GM21423 (cell line): Measurements from ENCODE around the gene PHACTR3.

Source experiments
- ATAC-seq: cut with Tn5 transposase; IDR thresholded peaks from one replicate; pipeline ENCODE4 v1.9.1; 2021; ENCODE audit warnings: mild to moderate bottlenecking, moderate library complexity; ENCODE audit not compliant: unreplicated experiment

PHACTR3 gene

GRCh38 chr20:59573837-59574236, 30.5 kb upstream of the PHACTR3 start:
- ATAC-seq = no peak

DNA sequence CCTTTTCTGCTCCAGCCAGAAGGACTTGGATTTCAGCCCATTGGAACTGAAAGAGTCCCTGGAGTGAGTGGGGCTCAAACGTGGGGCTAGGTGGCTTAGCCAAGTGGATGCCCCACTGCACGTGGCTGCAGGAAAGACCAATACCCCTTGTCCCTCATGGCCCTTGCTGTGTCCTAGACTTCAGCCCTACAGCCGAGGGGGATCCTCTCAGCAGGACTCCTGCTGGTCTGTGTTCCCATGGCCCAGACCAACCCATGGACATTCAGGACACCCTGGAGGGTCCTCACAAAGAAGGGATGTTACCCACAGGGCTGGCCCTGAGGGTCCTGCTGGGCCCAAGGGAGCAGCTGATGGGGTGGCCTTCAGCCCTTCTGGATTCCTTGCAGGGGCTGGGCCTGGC, 30.0 kb upstream of the PHACTR3 start:
- no peak for ATAC-seq

GRCh38 chr20:59575216-59575615, 29.1 kb upstream of the PHACTR3 start:
- no peak for ATAC-seq

- ATAC-seq = no peak
Measured at GRCh38 chr20:59575653-59576052, 28.7 kb upstream of the PHACTR3 start.

DNA sequence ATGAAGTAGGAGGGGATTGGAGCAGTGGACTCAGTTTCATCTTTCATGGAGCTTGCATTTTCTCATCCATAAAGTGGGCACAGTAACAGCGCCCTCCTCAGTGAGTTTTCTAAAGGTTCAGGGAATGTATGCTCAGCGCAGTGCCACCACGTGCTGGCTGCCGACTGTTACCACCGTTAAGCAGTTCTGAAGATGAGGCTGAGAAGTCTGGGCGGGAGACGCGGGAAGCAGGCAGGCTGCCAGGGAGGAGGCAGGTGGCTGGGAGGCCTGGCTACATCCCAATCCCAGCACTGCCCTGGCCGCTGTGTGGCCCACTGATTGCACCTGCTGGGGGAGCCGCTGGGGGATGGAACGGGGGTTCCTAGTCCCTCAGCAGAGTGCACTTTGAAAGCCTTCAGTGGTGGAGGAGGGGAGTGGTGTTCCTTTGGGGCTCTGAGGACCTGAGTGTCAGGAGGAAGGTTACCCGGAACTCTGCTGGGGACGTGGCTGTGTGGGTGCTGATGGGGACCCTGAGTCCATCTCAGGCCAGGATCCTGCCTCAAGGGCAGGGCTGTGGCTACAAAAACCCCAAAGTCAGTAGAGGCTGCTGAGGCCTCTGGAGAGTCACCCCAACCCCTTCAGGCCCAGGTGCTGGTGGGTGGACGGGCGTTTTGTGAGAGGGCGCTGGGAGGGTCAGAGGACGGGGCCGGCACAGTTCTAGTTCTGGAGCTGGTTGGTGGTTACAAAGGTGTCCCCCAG, 28.0 kb upstream of the PHACTR3 start:
- no peak for ATAC-seq

DNA sequence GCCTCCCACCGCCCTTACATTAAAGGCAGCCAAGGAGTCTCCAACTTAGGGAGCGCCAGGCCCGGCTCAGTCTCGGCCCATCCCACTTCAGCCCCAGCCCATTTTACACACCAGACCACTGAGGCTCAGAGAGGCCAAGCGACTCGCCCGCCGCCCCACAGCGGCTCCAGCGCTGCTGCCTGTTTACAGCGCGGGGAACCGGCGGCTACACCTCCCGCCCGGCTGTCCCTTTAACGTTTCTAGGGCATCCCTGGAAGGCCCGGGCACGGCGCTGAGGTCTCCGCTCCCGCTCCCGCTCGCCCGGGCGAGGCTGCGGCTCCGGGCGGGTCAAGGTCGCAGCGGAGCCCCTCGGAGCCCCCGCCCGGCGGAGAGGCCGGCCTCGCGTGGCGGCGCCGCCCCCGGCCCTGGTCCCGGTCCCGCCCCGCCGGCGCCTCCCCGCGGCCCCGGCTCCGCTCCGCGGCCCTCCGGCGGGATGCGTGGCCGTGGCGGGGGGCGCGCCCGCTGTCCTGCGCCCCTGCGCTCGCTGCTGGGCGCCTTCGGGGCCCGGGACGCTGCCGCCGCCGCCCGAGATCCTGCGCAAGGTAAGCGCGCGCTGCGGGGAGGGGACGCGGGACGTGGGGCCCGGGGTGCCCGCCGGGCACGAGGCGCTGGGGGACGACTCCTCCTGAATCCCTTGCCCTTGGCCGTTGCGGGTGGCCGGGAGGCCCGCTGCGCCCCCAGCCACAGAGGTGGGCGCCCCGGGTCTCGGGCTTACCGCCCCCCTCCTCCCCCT, 27.1 kb upstream of the PHACTR3 start:
- ATAC-seq = no peak

DNA sequence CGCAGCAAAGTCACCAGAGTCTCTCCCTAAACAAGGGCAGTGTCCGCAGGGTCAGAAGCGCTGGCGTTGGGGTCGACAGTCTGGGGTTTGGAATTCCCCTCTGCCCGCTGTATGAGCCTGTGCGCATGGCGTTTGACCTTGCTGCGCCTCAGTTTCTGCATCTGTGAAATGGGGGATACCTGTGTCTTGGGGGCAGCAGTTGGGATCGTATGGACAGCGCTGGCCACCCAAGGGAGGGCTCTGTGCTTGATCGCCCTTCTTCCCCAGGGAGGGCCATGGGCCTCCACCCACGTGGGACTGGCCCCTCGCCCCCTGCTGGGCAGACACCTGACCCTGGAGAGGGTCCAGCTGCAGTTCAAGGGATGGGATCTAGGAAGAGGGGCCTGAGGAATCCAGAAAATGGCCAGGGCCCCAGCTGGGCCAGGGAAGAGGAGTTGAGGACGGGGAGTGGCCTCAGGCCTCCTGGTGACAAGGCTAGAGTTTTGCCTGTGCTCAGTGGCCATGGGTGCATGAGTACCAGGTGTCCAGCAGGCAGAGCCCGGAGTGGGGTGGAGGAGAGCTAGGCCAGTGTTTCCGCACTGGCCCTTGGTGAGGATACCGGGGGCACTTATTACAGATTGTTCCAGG, 26.4 kb upstream of the PHACTR3 start:
- ATAC-seq = no peak

DNA sequence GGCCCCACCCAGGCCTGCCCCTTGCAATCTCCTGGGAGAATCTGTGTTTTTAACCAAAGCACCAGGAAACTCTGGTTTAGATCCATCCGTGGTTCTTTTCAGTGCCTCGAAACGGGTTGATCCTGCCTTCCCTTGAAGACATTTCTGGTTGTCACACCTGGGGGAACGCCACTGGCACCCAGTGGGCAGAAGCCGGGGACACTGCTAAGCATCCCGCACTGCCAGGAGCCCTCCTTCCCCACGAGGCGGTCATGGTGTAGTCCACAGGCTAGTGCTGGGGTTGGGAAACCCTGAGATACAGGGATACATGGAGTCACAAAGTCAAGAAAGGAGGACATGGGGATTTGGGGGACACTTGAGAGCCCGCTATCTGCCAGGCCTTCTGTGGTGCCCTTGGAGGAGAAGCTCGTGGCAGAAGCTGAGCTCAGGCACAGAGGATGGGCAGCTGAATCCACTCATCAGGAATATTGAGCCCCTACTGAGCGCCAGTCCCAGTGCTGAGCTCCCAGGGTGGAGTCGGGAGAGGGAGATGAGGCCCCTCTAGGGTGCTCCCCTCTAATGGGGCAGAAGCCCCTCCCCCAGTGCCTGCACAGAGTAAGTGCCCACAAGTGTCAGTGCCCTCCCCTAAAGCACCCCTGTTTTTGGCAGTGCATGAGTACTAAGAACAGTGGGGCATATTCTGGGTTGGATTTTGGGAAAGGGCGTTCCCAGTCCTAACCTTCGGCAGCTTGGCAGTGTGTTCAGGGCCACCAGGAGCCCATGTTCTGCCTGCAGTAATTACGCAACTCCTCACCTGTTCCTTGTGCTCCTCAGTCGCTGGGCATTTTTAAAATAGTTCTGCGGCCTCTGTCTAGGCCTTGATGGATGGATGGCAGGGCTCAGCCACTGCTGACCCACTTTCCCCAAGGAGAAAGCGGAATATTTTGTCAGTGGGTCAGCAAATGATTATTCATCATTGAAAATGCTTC, 25.6 kb upstream of the PHACTR3 start:
- ATAC-seq = no peak

DNA sequence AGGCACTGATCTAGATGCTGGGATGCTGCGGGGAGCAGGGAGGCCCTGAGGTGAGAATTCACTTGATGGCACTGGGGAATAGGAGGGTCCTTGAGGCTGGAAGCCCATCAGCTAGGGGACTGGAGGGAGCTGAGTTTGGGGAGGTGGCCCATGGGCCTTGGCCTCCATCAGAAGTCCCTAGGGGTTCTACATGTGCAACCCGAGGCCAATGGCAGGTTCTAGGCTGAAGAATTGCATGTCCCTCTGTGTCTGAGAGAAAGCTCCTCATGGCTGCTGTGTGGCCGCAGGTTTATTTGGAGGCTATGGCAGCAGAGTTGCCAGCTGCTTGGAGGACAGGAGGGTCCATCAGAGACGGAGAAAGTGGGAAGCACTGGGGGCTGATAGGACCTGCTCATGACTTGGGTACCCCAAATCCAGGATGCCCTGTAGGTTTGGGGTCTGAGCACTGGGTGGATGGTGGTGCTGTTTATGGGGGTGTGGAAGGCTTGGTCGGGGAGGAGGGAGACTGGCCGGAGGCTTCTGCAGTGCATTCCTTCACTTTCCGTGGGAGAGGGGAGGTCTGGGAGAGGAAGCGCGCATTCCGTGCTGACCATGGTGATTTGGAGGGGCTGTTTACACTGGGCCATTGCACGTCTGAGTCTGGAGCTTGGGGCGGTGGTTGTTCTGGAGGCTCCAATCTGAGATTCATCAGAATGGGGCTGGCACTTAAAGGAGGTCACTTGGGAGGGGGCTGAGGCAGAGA, 24.8 kb upstream of the PHACTR3 start:
- ATAC-seq = no peak

- ATAC-seq = no peak
Measured at GRCh38 chr20:59580146-59580946, 24.0 kb upstream of the PHACTR3 start.

GRCh38 chr20:59580991-59581401, 23.3 kb upstream of the PHACTR3 start:
- no peak for ATAC-seq

- no peak for ATAC-seq
Measured at GRCh38 chr20:59581993-59582679, 22.2 kb upstream of the PHACTR3 start.

DNA sequence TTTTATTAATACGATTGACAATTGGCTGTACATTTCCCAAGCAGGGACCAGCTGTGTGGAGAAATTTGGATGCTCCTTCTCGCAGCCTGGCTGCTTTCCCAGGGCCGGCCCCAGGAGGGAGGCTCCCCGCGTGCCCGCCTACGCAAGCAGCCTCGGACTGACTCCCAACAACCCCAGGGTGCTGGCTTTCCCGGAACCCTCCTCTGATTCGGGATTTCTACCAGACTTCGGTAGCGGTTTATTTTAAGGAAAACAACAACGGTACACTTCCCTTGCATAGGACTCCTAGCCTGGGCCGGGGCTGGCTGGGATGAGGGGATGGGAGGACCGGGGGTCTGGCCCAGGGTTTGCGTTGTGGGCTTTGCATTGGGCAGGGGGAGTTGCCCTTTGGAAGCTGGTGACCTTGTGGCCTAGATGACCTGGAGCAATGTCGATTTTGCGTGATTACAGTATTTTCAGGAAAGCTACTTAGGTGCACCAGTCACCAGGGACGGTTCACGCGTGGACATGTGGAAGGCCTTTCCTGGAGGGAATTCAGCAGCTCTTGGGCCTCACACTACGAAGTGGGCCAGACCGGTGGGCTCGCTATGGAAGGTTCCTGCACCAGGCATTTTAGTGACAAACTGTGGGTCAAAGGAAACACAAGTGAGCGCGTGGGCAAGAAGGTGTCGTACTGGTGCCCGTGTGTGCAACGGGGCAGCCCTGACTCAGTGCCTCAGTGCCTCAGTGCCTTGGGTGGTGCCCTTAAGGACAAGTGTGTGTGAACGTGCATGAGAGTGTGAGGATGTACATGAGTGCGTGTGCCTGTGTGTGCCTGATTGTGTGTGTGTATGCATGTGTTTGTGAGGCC, 20.7 kb upstream of the PHACTR3 start:
- no peak for ATAC-seq

DNA sequence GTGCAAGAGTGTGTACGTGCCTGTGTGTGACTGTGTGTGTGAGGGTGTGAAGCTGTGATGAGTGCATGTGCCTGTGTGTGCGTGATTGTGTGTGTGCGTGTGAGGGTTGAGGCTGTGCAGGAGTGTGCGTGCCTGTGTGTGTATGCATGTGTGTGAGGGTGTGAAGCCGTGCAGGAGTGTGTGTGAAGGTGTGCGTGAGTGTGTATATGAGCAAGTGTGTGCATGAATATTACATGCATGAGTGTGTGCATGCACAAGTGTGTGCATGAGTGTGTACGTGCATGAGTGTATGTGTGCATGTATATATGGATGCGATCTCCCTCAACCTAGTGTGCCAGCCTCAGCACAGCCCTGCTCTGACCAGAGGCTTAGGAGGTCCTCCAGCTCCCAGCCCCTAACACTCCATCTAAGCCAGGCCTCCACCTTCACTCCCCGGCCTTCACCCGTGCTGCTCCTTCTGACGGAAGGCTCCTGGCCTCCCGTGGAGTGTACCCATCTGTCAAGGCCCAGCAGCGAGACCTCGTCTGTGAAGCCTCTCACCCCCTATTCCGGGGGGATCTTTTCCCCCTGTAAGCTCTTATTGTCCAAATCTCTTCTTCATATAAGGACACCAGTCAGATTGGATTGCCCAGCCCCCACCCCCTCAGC, 19.9 kb upstream of the PHACTR3 start:
- no peak for ATAC-seq

DNA sequence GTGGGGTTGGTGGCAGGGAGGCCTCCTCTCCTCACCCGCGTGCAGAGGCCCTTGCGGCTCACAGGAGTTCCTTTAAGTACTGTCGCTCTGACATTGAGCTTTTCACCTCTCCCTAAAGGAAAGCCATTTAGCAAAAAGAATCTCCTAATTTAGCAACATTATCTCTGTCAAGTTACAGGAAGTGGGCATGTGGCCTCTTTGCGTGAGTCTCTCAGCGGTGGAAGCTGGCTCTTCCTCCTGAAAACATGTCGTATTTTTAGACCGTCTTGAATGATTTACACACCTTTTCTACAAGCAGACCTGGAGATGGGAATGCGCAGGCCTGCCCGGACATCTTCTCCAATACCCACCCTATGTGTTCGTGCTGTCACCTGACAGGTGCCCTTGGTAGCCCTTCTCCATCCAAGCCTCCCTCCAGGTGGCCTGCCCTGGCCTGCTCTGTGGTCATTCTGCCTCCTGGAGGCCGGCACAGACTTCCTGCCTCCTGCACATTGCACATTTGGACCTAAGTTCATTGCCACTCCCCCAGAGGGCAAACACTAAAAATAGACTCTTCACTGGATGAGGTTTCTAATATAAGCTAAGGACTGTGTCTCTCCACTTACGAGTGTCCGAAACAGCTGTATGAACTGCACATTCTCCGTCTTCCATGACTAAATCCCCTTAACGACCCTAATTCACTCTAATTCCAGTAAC, 18.5 kb upstream of the PHACTR3 start:
- no peak for ATAC-seq

DNA sequence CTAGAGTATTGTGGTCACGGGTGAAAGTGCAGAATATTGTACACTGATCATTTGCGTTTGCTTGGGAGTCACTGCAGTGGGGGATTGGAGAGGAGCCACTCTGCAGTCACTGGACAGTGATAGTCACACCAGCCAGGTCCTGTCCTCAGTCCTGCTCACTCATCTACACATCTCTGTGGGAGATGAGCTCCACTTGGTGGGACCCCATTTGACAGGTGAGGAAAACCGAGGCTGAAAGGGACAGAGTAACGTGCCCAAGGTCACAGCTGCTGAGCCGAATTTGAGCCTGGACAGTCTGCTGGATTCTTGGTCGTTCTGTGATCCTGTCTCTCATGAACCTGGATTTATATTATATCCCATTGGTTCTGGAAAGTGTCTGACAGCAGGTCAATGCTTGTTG, 17.7 kb upstream of the PHACTR3 start:
- ATAC-seq = no peak

GRCh38 chr20:59587570-59587969, 16.8 kb upstream of the PHACTR3 start:
- no peak for ATAC-seq
